GM12801 (cell line): Measurements from ENCODE around the gene NRP2.

Experiments
- TF ChIP-seq, protein P1 (sequence below): IDR thresholded peaks from one replicate; pipeline ENCODE4 v1.5.1; 2011; ENCODE audit warnings: control low read depth; ENCODE audit not compliant: insufficient read length; ENCODE audit errors: extremely low read depth

Gene NRP2

DNA sequence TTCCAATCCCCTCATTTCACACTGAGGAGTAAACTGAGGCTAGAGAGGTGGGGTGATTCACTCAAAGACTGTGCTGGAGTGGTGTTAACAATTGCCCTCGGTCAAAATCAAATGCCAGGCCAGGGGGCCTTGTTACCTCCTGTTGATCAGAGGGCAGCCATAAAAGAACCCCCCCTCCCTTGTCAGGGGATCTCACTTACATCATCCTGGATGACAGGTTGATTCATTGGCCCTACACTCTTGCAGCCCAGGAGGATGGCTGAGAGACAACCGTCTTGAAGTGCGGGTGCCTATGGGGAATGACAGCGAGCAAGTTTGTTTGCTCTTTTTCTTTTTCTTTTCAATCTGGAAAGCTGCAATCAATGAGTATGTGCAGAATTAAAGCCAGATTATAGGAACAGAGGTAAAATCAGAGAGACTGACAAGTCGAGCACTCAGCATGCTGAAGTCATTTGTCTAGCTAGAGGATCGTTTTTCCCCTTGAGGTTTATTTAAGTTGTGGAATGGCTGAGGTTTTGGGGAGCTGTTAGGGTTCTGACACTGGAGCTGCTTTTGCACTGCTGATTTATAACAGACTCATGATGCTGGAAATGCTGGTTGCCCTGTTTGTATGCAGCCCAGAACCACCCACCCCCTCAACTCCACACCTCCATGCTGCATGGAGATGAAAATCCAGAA is 26.4 kb upstream of the NRP2 start:
- TF ChIP-seq, protein P1, sequence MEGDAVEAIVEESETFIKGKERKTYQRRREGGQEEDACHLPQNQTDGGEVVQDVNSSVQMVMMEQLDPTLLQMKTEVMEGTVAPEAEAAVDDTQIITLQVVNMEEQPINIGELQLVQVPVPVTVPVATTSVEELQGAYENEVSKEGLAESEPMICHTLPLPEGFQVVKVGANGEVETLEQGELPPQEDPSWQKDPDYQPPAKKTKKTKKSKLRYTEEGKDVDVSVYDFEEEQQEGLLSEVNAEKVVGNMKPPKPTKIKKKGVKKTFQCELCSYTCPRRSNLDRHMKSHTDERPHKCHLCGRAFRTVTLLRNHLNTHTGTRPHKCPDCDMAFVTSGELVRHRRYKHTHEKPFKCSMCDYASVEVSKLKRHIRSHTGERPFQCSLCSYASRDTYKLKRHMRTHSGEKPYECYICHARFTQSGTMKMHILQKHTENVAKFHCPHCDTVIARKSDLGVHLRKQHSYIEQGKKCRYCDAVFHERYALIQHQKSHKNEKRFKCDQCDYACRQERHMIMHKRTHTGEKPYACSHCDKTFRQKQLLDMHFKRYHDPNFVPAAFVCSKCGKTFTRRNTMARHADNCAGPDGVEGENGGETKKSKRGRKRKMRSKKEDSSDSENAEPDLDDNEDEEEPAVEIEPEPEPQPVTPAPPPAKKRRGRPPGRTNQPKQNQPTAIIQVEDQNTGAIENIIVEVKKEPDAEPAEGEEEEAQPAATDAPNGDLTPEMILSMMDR = no peak

- TF ChIP-seq, protein P1 = no peak
Measured at GRCh38 chr2:205656461-205656860, 25.8 kb upstream of the NRP2 start.

DNA sequence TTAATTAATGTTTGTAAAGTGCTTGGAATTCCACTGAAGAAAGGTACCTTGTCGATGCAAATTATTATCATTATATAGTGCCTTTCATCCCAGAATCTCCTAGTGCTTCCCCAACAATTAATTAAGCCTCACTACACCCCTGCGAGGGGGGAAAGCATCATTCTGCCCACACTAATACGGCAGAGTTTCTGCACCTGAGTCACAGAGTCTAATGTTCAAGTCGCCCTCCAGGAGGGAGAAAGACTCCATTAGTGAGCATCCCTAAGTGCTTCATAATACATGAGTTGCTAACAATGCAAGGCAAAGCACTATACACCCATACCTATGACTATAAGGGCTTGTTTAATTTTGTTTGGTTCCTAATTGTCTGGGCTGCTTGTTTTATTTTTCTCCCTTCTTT is 25.4 kb upstream of the NRP2 start:
- TF ChIP-seq, protein P1 = no peak

GRCh38 chr2:205657579-205657978 is 24.7 kb upstream of the NRP2 start:
- TF ChIP-seq, protein P1 = no peak

DNA sequence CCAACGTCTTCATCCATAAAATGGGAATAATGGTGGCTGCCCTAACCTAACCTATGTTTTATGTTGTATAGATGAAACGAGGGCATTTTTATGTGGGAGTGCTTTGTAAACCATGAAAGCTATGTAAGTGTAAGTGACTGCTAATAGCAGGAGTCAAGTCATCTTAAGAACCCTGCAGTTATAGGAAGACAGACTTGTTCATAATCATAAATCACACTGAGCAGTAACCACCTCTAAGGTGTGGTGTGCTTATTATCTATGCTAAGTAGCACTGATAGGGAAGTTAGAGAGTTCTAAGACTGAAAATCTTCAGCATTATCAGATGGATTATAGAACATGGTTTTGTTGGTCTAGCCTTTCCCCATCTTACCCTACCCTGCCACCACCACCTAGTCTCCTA is 24.2 kb upstream of the NRP2 start:
- TF ChIP-seq, protein P1 = no peak

GRCh38 chr2:205658572-205658971 is 23.7 kb upstream of the NRP2 start:
- TF ChIP-seq, protein P1 = no peak

- TF ChIP-seq, protein P1 = no peak
Measured at GRCh38 chr2:205659922-205660321, 22.4 kb upstream of the NRP2 start.
